Kidney (tissue), 14 donors: ENCODE measurements around the gene OR10K2. TPM values are rescaled to one million over a fixed set of nuclear protein-coding genes. Genes with fewer than 3 reads are reported as not detected.

Experiments
- DNase-seq, 5 donors: peaks; one replicate each; pipeline ENCODE4 v3.0.0-alpha.2; 2013 to 2020
- FAIRE-seq: peaks from 2 replicates; lab custom pipeline; 2012; peaks lifted over from hg19 to GRCh38; lab: Jason Lieb, UNC
- H3K27ac ChIP-seq, 2 donors: one replicate each; pipeline ENCODE4 v1.7.0; 2013; ENCODE audit warnings: low read depth in 2 of 2, low read length in 2 of 2, inconsistent platforms in 1 of 2
- H3K27me3 ChIP-seq: one replicate; pipeline ENCODE4 v1.7.1; 2013; ENCODE audit warnings: low read length, inconsistent platforms; ENCODE audit not compliant: control insufficient read depth, insufficient read depth
- H3K36me3 ChIP-seq, 3 donors: one replicate each; pipeline versions ENCODE4 v1.7.0 to v1.7.1; 2013; ENCODE audit warnings: low read length in 3 of 3, control low read depth in 1 of 3, inconsistent platforms in 1 of 3; ENCODE audit not compliant: insufficient read depth in 3 of 3, control insufficient read depth in 2 of 3
- H3K4me1 ChIP-seq, 3 donors: one replicate each; pipeline versions ENCODE4 v1.7.0 to v1.7.1; 2013; ENCODE audit warnings: low read length in 3 of 3, inconsistent platforms in 1 of 3, low read depth in 1 of 3; ENCODE audit not compliant: control insufficient read depth in 2 of 3, insufficient read depth in 2 of 3
- H3K4me3 ChIP-seq, 3 donors: one replicate each; pipeline versions ENCODE4 v1.7.0 to v1.8.1; 2013; ENCODE audit warnings: low read length in 3 of 3, control low read depth in 1 of 3, inconsistent platforms in 1 of 3
- H3K9ac ChIP-seq, 3 donors: one replicate each; pipeline versions ENCODE4 v1.7.0 to v1.7.1; 2013; ENCODE audit warnings: low read length in 3 of 3, control low read depth in 1 of 3, inconsistent platforms in 1 of 3
- H3K9me3 ChIP-seq, 3 donors: one replicate each; pipeline versions ENCODE4 v1.7.0 to v1.7.1; 2013; ENCODE audit warnings: low read length in 3 of 3, control low read depth in 1 of 3, inconsistent platforms in 1 of 3; ENCODE audit not compliant: control insufficient read depth in 2 of 3, insufficient read depth in 1 of 3
- CTCF ChIP-seq: IDR thresholded peaks from 3 replicates; pipeline ENCODE4 v1.5.1; 2012; ENCODE audit warnings: mild to moderate bottlenecking, moderate library complexity, borderline replicate concordance; ENCODE audit not compliant: insufficient read depth; ENCODE audit errors: extremely low read depth
- intact Hi-C: fragments of 100-400 bp; cut with DNase I; formaldehyde crosslinking; loops from one replicate; pipeline ENCODE4 v1.11.1; 2022
- polyA plus RNA-seq: library from polyadenylated mRNA; stranded (reverse); fragments of 350-450 nt; fragmentation: Illumina TruSeq; extraction: RNeasy Lipid Tissue Mini Kit (QIAGEN cat#74804); gene quantifications from one replicate; pipeline ENCODE4 v1.2.3, GENCODE V29; 2014; ENCODE audit warnings: low read depth, low replicate concordance; ENCODE audit not compliant: insufficient read depth
- total RNA-seq: library from RNA; stranded (reverse); fragmentation: NEBNext Ultra II Directional; extraction: Animal tissue kit (Norgen Biotek cat#: 25700); gene quantifications from one replicate; pipeline ENCODE4 v1.2.1, GENCODE V29; 2021
- donor health status: control.
- donor health status: control.
- donor health status: control.
- donor health status: control.
- donor health status: control.
- donor health status: DM: yes; HTN: yes; CAD: no.
- donor health status: Normal renal cell carcinoma (clear cell type).

Gene OR10K2
- total and polyA plus RNA-seq, 2 donors from 2014 or later: not detected

GRCh38 chr1:158371188-158371953 is 54.7 kb downstream of the OR10K2 start:
- no peak for FAIRE-seq
- Histone ChIP-seq H3K27me3 (no peaks in the 10 kb centered on the region), H3K36me3 (no peaks in the 10 kb centered on the region), H3K4me1 (no peaks in the 10 kb centered on the region), H3K4me3 (no peak overlapping the region), H3K9me3 (no peaks in the 10 kb centered on the region), H3K9ac (no peak overlapping the region), H3K27ac (no peak overlapping the region)
- intact Hi-C loops: no loop called here
- no peak for DNase-seq
- no peak for TF ChIP-seq CTCF

Other genes starting within 250 kb of the OR10K2 start
- gene CD1D, start 245.3 kb downstream of the OR10K2 start, total RNA-seq: 3.2 TPM
- 0.77 TPM for gene CD1D, start 245.3 kb downstream of the OR10K2 start, polyA plus RNA-seq
- gene CD1A, start 171.8 kb downstream of the OR10K2 start, total RNA-seq: 0.22 TPM
- not detected for gene CD1A, start 171.8 kb downstream of the OR10K2 start, polyA plus RNA-seq
- 4.8 TPM for gene CD1C, start 136.3 kb downstream of the OR10K2 start, total RNA-seq
- gene CD1C, start 136.3 kb downstream of the OR10K2 start, polyA plus RNA-seq: 0.45 TPM
- 0.60 TPM for gene CD1B, start 94.7 kb downstream of the OR10K2 start, total RNA-seq
- gene CD1B, start 94.7 kb downstream of the OR10K2 start, polyA plus RNA-seq: not detected
- 3.5 TPM for gene CD1E, start 72.3 kb downstream of the OR10K2 start, total RNA-seq
- not detected for gene CD1E, start 72.3 kb downstream of the OR10K2 start, polyA plus RNA-seq
- not detected for gene OR10T2, start 26.8 kb downstream of the OR10K2 start, total RNA-seq
- not detected for gene OR10T2, start 26.8 kb downstream of the OR10K2 start, polyA plus RNA-seq
- not detected for gene OR10K1, start 35.6 kb upstream of the OR10K2 start, total RNA-seq
- gene OR10K1, start 35.6 kb upstream of the OR10K2 start, polyA plus RNA-seq: not detected
- gene OR10R2, start 46.0 kb upstream of the OR10K2 start, total RNA-seq: not detected
- gene OR10R2, start 46.0 kb upstream of the OR10K2 start, polyA plus RNA-seq: not detected
- gene OR6Y1, start 128.2 kb upstream of the OR10K2 start, total RNA-seq: not detected
- not detected for gene OR6Y1, start 128.2 kb upstream of the OR10K2 start, polyA plus RNA-seq
- not detected for gene OR6P1, start 144.3 kb upstream of the OR10K2 start, total RNA-seq
- gene OR6P1, start 144.3 kb upstream of the OR10K2 start, polyA plus RNA-seq: not detected
- not detected for gene OR10X1, start 153.7 kb upstream of the OR10K2 start, total RNA-seq
- gene OR10X1, start 153.7 kb upstream of the OR10K2 start, polyA plus RNA-seq: not detected
- gene OR10Z1, start 179.0 kb upstream of the OR10K2 start, total RNA-seq: not detected
- gene OR10Z1, start 179.0 kb upstream of the OR10K2 start, polyA plus RNA-seq: not detected